Tibial nerve (tissue), 4 donors: Measurements from ENCODE around the gene NR2F1-AS1.
A peak's percentile ranks its signal among the peaks of the same experiment; 100 is the strongest.

Experiments used
- EP300 ChIP-seq, 2 donors: sonication (generic); formaldehyde crosslinking; IDR thresholded peaks; one replicate each; pipeline ENCODE4 v1.6.1; 2017; ENCODE audit warnings: antibody characterized with exemption in 2 of 2, mild to moderate bottlenecking in 1 of 2
- POLR2A ChIP-seq, 2 donors: fragments of 450-650 bp; IDR thresholded peaks; one replicate each; pipeline ENCODE4 v1.6.1; 2017; ENCODE audit warnings: antibody characterized with exemption in 2 of 2, mild to moderate bottlenecking in 2 of 2, moderate library complexity in 2 of 2
- TF ChIP-seq, protein P1 (sequence below), 5 experiments: fragments of 200-600 bp in 3 of 5; fragments of 450-650 bp in 2 of 5; sonication (generic) in 3 of 5; IDR thresholded peaks; one replicate each; pipeline ENCODE4 v1.5.1; 2016 to 2019; ENCODE audit warnings: antibody characterized with exemption in 5 of 5, mild to moderate bottlenecking in 3 of 5, moderate library complexity in 2 of 5

DNA sequence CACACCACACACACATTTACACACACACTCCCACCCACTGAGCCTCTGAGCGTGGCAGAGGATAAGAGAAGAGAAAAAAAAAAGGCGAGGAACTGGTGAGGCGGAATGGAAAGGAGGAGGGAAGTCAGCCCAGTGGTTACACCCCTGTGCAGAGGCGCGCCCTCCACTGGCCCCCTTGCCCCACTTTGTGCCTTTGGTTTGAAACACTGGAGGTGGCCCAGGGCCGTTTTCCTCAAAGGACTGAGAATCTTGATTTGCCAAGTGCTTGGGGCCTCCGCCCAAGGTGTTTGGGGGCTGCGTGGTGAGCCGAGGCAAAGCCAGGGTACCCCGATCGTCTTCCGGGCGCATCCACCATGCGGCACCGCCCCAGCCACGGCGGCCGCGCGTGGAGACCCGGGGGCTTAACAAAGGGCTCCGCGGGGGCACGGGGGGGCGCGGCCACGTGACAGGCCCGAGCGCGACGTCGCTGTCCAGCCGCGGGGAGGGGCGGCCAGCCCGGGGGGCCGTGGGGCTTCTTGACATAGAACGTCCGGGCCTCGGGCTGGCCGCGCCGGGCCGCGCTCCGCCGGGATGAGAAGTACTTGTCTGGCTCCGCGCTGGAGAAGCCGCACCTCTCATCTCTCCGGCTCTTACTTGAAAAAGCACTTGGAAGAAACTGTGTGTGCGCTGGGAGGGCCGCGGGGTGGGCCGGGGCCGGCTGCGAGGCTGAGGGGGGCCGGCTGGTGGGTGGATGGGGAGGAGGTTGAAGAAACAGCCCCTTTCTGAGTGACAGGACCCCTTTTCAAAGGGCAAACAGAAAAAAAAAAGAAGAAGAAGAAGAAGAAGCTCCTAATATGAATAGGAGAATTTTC is 23.0 kb upstream of the NR2F1-AS1 start:
- TF ChIP-seq, protein P1, sequence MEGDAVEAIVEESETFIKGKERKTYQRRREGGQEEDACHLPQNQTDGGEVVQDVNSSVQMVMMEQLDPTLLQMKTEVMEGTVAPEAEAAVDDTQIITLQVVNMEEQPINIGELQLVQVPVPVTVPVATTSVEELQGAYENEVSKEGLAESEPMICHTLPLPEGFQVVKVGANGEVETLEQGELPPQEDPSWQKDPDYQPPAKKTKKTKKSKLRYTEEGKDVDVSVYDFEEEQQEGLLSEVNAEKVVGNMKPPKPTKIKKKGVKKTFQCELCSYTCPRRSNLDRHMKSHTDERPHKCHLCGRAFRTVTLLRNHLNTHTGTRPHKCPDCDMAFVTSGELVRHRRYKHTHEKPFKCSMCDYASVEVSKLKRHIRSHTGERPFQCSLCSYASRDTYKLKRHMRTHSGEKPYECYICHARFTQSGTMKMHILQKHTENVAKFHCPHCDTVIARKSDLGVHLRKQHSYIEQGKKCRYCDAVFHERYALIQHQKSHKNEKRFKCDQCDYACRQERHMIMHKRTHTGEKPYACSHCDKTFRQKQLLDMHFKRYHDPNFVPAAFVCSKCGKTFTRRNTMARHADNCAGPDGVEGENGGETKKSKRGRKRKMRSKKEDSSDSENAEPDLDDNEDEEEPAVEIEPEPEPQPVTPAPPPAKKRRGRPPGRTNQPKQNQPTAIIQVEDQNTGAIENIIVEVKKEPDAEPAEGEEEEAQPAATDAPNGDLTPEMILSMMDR (IDR thresholded peaks at IDR 0.05) = no peak
- TF ChIP-seq POLR2A (IDR thresholded peaks at IDR 0.05) (no peak), EP300 (IDR thresholded peaks at IDR 0.05) (peak in 1 of 2 donors; percentile 17)
